Right lobe of liver (tissue), 4 donors: ENCODE measurements around the gene FBN3.

Experiments used
- CTCF ChIP-seq, 4 donors: fragments of 200-600 bp in 3 of 4; fragments of 450-650 bp in 1 of 4; IDR thresholded peaks; one replicate each; pipeline versions ENCODE4 v1.5.1 to v1.8.0; 2016 to 2022; ENCODE audit warnings: antibody characterized with exemption in 4 of 4, mild to moderate bottlenecking in 2 of 4
- POLR2A ChIP-seq: fragments of 450-650 bp; IDR thresholded peaks from one replicate; pipeline ENCODE4 v1.6.1; 2017; ENCODE audit warnings: antibody characterized with exemption, mild to moderate bottlenecking
- donor health status: DM: no; HTN: no; CAD: no.
- donor health status: DM: no; HTN: no; CAD: no.
- donor health status: DM: no; HTN: yes; CAD: no.

GRCh38 chr19:8075158-8076074 is 74.0 kb downstream of the FBN3 start:
- no peak for TF ChIP-seq CTCF (IDR thresholded peaks at IDR 0.05)
- no peak for TF ChIP-seq POLR2A
